Mucosa of stomach (tissue), 1 donor: ENCODE data around the gene TMPRSS5.

ENCODE experiments used
- H3K27me3 ChIP-seq: one replicate; pipeline ENCODE4 v1.7.0; 2013; ENCODE audit warnings: mild to moderate bottlenecking, low read length; ENCODE audit not compliant: control insufficient read depth, insufficient read depth
- H3K36me3 ChIP-seq: one replicate; pipeline ENCODE4 v1.7.0; 2013; ENCODE audit warnings: low read length; ENCODE audit not compliant: control insufficient read depth, insufficient read depth
- H3K4me1 ChIP-seq: one replicate; pipeline ENCODE4 v1.7.0; 2013; ENCODE audit warnings: mild to moderate bottlenecking, low read length; ENCODE audit not compliant: control insufficient read depth, insufficient read depth
- H3K4me3 ChIP-seq: one replicate; pipeline ENCODE4 v1.7.0; 2013; ENCODE audit warnings: low read length
- H3K9ac ChIP-seq: one replicate; pipeline ENCODE4 v1.7.0; 2013; ENCODE audit warnings: mild to moderate bottlenecking, low read length, moderate library complexity
- H3K9me3 ChIP-seq: one replicate; pipeline ENCODE4 v1.7.0; 2013; ENCODE audit warnings: mild to moderate bottlenecking, low read length, moderate library complexity; ENCODE audit not compliant: control insufficient read depth
- donor health status: Pancreatic carcinoma.

TMPRSS5 gene

GRCh38 chr11:113663567-113663966, 42.5 kb downstream of the TMPRSS5 start:
- Histone ChIP-seq H3K27me3 (no peaks in the 10 kb centered on the region), H3K9ac (no peak overlapping the region), H3K9me3 (no peaks in the 10 kb centered on the region), H3K4me1 (peaks cover 6% of the 10 kb centered on the region), H3K4me3 (no peak overlapping the region), H3K36me3 (no peaks in the 10 kb centered on the region)

- Histone ChIP-seq H3K4me1 (no peaks in the 10 kb centered on the region), H3K9me3 (no peaks in the 10 kb centered on the region), H3K4me3 (no peak overlapping the region), H3K27me3 (no peaks in the 10 kb centered on the region), H3K9ac (no peak overlapping the region), H3K36me3 (no peaks in the 10 kb centered on the region)
Observed at GRCh38 chr11:113655771-113656170, 50.3 kb downstream of the TMPRSS5 start.

- Histone ChIP-seq H3K4me1 (no peaks in the 10 kb centered on the region), H3K36me3 (no peaks in the 10 kb centered on the region), H3K4me3 (no peak overlapping the region), H3K9me3 (no peaks in the 10 kb centered on the region), H3K27me3 (no peaks in the 10 kb centered on the region), H3K9ac (no peak overlapping the region)
Observed at GRCh38 chr11:113651023-113651422, 55.1 kb downstream of the TMPRSS5 start.

- no peaks in the 10 kb centered on the region for H3K36me3 ChIP-seq
- H3K9me3 ChIP-seq, result no peaks in the 10 kb centered on the region
- no peaks in the 10 kb centered on the region for H3K4me1 ChIP-seq
- no peak overlapping the region for H3K4me3 ChIP-seq
- no peak overlapping the region for H3K9ac ChIP-seq
- no peaks in the 10 kb centered on the region for H3K27me3 ChIP-seq
Observed at GRCh38 chr11:113649311-113649710, 56.8 kb downstream of the TMPRSS5 start.

- Histone ChIP-seq H3K36me3 (no peaks in the 10 kb centered on the region), H3K27me3 (no peaks in the 10 kb centered on the region), H3K9ac (no peak overlapping the region), H3K9me3 (no peaks in the 10 kb centered on the region), H3K4me1 (no peaks in the 10 kb centered on the region), H3K4me3 (no peak overlapping the region)
Observed at GRCh38 chr11:113647856-113648255, 58.3 kb downstream of the TMPRSS5 start.

- H3K27me3 ChIP-seq, result no peaks in the 10 kb centered on the region
- H3K9me3 ChIP-seq, result no peaks in the 10 kb centered on the region
- H3K36me3 ChIP-seq, result no peaks in the 10 kb centered on the region
- no peak overlapping the region for H3K9ac ChIP-seq
- H3K4me3 ChIP-seq, result no peak overlapping the region
- no peaks in the 10 kb centered on the region for H3K4me1 ChIP-seq
Observed at GRCh38 chr11:113647108-113647507, 59.0 kb downstream of the TMPRSS5 start.

- H3K36me3 ChIP-seq, result no peaks in the 10 kb centered on the region
- no peak overlapping the region for H3K9ac ChIP-seq
- H3K4me3 ChIP-seq, result no peak overlapping the region
- H3K9me3 ChIP-seq, result no peaks in the 10 kb centered on the region
- no peaks in the 10 kb centered on the region for H3K27me3 ChIP-seq
- H3K4me1 ChIP-seq, result no peaks in the 10 kb centered on the region
Observed at GRCh38 chr11:113645593-113646349, 60.3 kb downstream of the TMPRSS5 start.

- H3K9ac ChIP-seq, result no peak overlapping the region
- H3K36me3 ChIP-seq, result no peaks in the 10 kb centered on the region
- H3K4me3 ChIP-seq, result no peak overlapping the region
Observed at GRCh38 chr11:113644605-113645004, 61.5 kb downstream of the TMPRSS5 start.

GRCh38 chr11:113643701-113644100, 62.4 kb downstream of the TMPRSS5 start:
- H3K9me3 ChIP-seq, result no peaks in the 10 kb centered on the region
- H3K4me3 ChIP-seq, result no peak overlapping the region
- H3K9ac ChIP-seq, result no peak overlapping the region
- H3K36me3 ChIP-seq, result no peaks in the 10 kb centered on the region
- no peaks in the 10 kb centered on the region for H3K4me1 ChIP-seq
- no peaks in the 10 kb centered on the region for H3K27me3 ChIP-seq

More at GRCh38 chr11:113644605-113645004, 61.5 kb downstream of the TMPRSS5 start:
- H3K27me3 ChIP-seq, result no peaks in the 10 kb centered on the region
- H3K4me1 ChIP-seq, result no peaks in the 10 kb centered on the region
- no peaks in the 10 kb centered on the region for H3K9me3 ChIP-seq

- H3K36me3 ChIP-seq, result no peaks in the 10 kb centered on the region
- H3K4me3 ChIP-seq, result no peak overlapping the region
- H3K27me3 ChIP-seq, result no peaks in the 10 kb centered on the region
- H3K9ac ChIP-seq, result no peak overlapping the region
- no peaks in the 10 kb centered on the region for H3K4me1 ChIP-seq
- H3K9me3 ChIP-seq, result no peaks in the 10 kb centered on the region
Observed at GRCh38 chr11:113643006-113643585, 63.0 kb downstream of the TMPRSS5 start.

GRCh38 chr11:113642090-113642489, 64.0 kb downstream of the TMPRSS5 start:
- Histone ChIP-seq H3K36me3 (no peaks in the 10 kb centered on the region), H3K9me3 (no peaks in the 10 kb centered on the region), H3K4me1 (no peaks in the 10 kb centered on the region), H3K4me3 (no peak overlapping the region), H3K9ac (no peak overlapping the region), H3K27me3 (no peaks in the 10 kb centered on the region)

- Histone ChIP-seq H3K27me3 (no peaks in the 10 kb centered on the region), H3K9ac (no peak overlapping the region), H3K9me3 (no peaks in the 10 kb centered on the region)
Observed at GRCh38 chr11:113638376-113638775, 67.7 kb downstream of the TMPRSS5 start.

More at GRCh38 chr11:113638376-113638775, 67.7 kb downstream of the TMPRSS5 start:
- Histone ChIP-seq H3K36me3 (no peaks in the 10 kb centered on the region), H3K4me3 (no peak overlapping the region), H3K4me1 (no peaks in the 10 kb centered on the region)
